Vagina (tissue), 2 donors: ENCODE measurements around the gene VMP1.

ENCODE experiments used
- CTCF ChIP-seq, 3 experiments: fragments of 450-650 bp in 2 of 3; fragments of 200-600 bp in 1 of 3; sonication (generic) in 1 of 3; IDR thresholded peaks; one replicate each; pipeline ENCODE4 v1.5.1; 2017 to 2019; ENCODE audit warnings: antibody characterized with exemption in 3 of 3, mild to moderate bottlenecking in 2 of 3, moderate library complexity in 2 of 3
- POLR2A ChIP-seq, 2 donors: fragments of 450-650 bp; IDR thresholded peaks; one replicate each; pipeline ENCODE4 v1.6.1; 2017; ENCODE audit warnings: antibody characterized with exemption in 2 of 2, mild to moderate bottlenecking in 2 of 2, moderate library complexity in 2 of 2

GRCh38 chr17:59752446-59752845 is 45.0 kb downstream of the VMP1 start:
- TF ChIP-seq POLR2A (IDR thresholded peaks at IDR 0.05) = no peak
- TF ChIP-seq CTCF (IDR thresholded peaks at IDR 0.05) = no peak
